ENCODE results near the gene PRND. TPM values are rescaled to one million over a fixed set of nuclear protein-coding genes. Genes with fewer than 3 reads are reported as not detected.

The PRND gene
- total and polyA plus RNA-seq, 2 of the 4 experiments (the other 2 are of a cell fraction) = not detected

GRCh38 chr20:4724459-4725262 is 3.0 kb downstream of the PRND start:
- Histone ChIP-seq H2BK5ac (ENCODE audit: low read depth, low read length, poor library complexity, severe bottlenecking) (no peak overlapping the region), H3K18ac (ENCODE audit: low read depth, low read length) (no peak overlapping the region), H4K91ac (ENCODE audit: insufficient read depth, low read depth, low read length) (no peak overlapping the region), H2BK120ac (ENCODE audit: low read depth, low read length) (no peak overlapping the region), H4K8ac (ENCODE audit: low read depth in 2 of 2, low read length in 2 of 2) (no peak overlapping the region), H2AK5ac (ENCODE audit: low read depth, low read length) (no peak overlapping the region), H3K9ac (ENCODE audit: low read depth, low read length) (no peak overlapping the region), H3K14ac (replicated peaks; ENCODE audit: low read depth, low read length) (no peak overlapping the region), H4K20me1 (ENCODE audit: insufficient read depth, low read length) (no peaks in the 10 kb centered on the region), H3K56ac (ENCODE audit: extremely low read depth, insufficient read depth, low read length) (no peak overlapping the region), H3K9me1 (ENCODE audit: insufficient read depth, low read length) (no peaks in the 10 kb centered on the region), H3K9me3 (ENCODE audit: control insufficient read depth, insufficient read depth, low read length) (no peaks in the 10 kb centered on the region), H2AK9ac (replicated peaks; ENCODE audit: low read depth, low read length, poor library complexity) (no peak overlapping the region), H3K4me2 (ENCODE audit: low read depth, low read length) (no peak overlapping the region), H3K27ac (ENCODE audit: insufficient read depth, low read length) (no peak overlapping the region), H2BK15ac (ENCODE audit: low read depth, low read length) (no peak overlapping the region), H3K4me1 (ENCODE audit: control insufficient read depth, insufficient read depth, low read length) (peaks cover 2% of the 10 kb centered on the region; the same call in 1 of the 2 replicates), H3K36me3 (ENCODE audit: control insufficient read depth, insufficient read depth, low read length) (no peaks in the 10 kb centered on the region), H3K27me3 (ENCODE audit: control insufficient read depth, insufficient read depth, low read length) (peaks cover 19% of the 10 kb centered on the region; the same call in 1 of the 2 replicates), H3K4ac (ENCODE audit: low read depth, low read length) (no peak overlapping the region), H3K79me1 (ENCODE audit: low read depth in 1 of 2, low read length in 2 of 2) (no peaks in the 10 kb centered on the region), H2BK20ac (ENCODE audit: low read depth, low read length) (no peak overlapping the region), H3K23ac (ENCODE audit: low read depth, low read length) (no peak overlapping the region), H3K4me3 (ENCODE audit: insufficient read depth, low read depth, low read length) (no peak overlapping the region), H2AFZ (replicated peaks; ENCODE audit: low read length, poor library complexity) (no peak overlapping the region), H4K5ac (ENCODE audit: low read depth, low read length) (no peak overlapping the region)
- CTCF ChIA-PET = no interaction called here
- in situ Hi-C loops (cut with MboI; ENCODE audit: low sequenced_read_pairs) = no loop called here
- TF ChIP-seq MXI1 (IDR thresholded peaks at IDR 0.05; ENCODE audit: borderline replicate concordance, low read depth, low read length) = no peak
- TF ChIP-seq POLR2A (IDR thresholded peaks at IDR 0.05; ENCODE audit: low read depth, low read length) = no peak
- TF ChIP-seq CHD1 (IDR thresholded peaks at IDR 0.05; ENCODE audit: low read depth, low read length) = no peak
- no peak for TF ChIP-seq FOS (IDR thresholded peaks at IDR 0.05; ENCODE audit: low read depth, low read length)
- TF ChIP-seq MAZ (IDR thresholded peaks at IDR 0.05; ENCODE audit: borderline replicate concordance, low read depth, low read length) = no peak
- TF ChIP-seq MAFK (IDR thresholded peaks at IDR 0.05; ENCODE audit: low read depth, low read length) = no peak
- no peak for TF ChIP-seq BHLHE40 (IDR thresholded peaks at IDR 0.05; ENCODE audit: low read depth, low read length)
- TF ChIP-seq RAD21 (IDR thresholded peaks at IDR 0.05; ENCODE audit: low read length) = no peak
- TF ChIP-seq RCOR1 (IDR thresholded peaks at IDR 0.05; ENCODE audit: insufficient replicate concordance, low read length) = no peak
- no peak for TF ChIP-seq RFX5 (IDR thresholded peaks at IDR 0.05; ENCODE audit: low read depth, low read length)
- TF ChIP-seq, protein P1, sequence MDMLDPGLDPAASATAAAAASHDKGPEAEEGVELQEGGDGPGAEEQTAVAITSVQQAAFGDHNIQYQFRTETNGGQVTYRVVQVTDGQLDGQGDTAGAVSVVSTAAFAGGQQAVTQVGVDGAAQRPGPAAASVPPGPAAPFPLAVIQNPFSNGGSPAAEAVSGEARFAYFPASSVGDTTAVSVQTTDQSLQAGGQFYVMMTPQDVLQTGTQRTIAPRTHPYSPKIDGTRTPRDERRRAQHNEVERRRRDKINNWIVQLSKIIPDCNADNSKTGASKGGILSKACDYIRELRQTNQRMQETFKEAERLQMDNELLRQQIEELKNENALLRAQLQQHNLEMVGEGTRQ (IDR thresholded peaks at IDR 0.05; ENCODE audit: low read depth, low read length) = no peak
- TF ChIP-seq SMC3 (IDR thresholded peaks at IDR 0.05; ENCODE audit: low read depth, low read length) = no peak
- no peak for TF ChIP-seq CEBPB (IDR thresholded peaks at IDR 0.05; ENCODE audit: low read depth, low read length)
- no peak for TF ChIP-seq ELK1 (IDR thresholded peaks at IDR 0.05; ENCODE audit: borderline replicate concordance, low read depth, low read length)
- no peak for TF ChIP-seq NFE2L2 (IDR thresholded peaks at IDR 0.05; ENCODE audit: low read depth, low read length)
- TF ChIP-seq CTCF (conservative IDR thresholded peaks at IDR 0.05; ENCODE audit: low read depth, low read length) = no peak
- ATAC-seq (ENCODE audit: low read depth) (no peak), DNase-seq (no peak)
- dilution Hi-C loops (cut with HindIII; ENCODE audit: low sequenced_read_pairs, unreplicated experiment) = no loop called here
- 82% methylated on average over 20 of the region's 34 CpGs; no CpG with 5 or more reads in 1 of the 2 experiments for WGBS, 2 experiments (ENCODE audit: extremely low coverage in 2 of 2, insufficient read length in 1 of 2)
- POLR2A ChIA-PET (ENCODE audit: unreplicated experiment) = no interaction called here
- BruUV-seq (replicated peaks) = no TSS peak
- intact Hi-C loops (cut with micrococcal nuclease) = no loop called here

Data from IMR-90 (cell line).